MM.1S (cell line): ENCODE data around the gene ZNF618.

Experiments
- DNase-seq: peaks from one replicate; pipeline ENCODE4 v3.0.0-alpha.2; 2015
- H2AFZ ChIP-seq: fragments of 300-600 bp; sonication (generic); 2 replicates; pipeline ENCODE4 v1.6.0; 2016; ENCODE audit warnings: antibody characterized with exemption, low read length
- H3F3A ChIP-seq: fragments of 300-600 bp; sonication (generic); 2 replicates; pipeline ENCODE4 v1.6.1; 2016; ENCODE audit warnings: mild to moderate bottlenecking, antibody characterized with exemption, low read length, moderate library complexity, mixed read lengths; ENCODE audit not compliant: insufficient read depth
- H3K27ac ChIP-seq: fragments of 300-600 bp; sonication (generic); 2 replicates; pipeline ENCODE4 v1.5.1; 2016; ENCODE audit warnings: mild to moderate bottlenecking, low read length
- H3K27me3 ChIP-seq: fragments of 300-600 bp; sonication (generic); replicated peaks from 2 replicates; pipeline ENCODE4 v1.6.0; 2016; ENCODE audit warnings: low read length; ENCODE audit not compliant: insufficient read depth
- H3K36me3 ChIP-seq: fragments of 300-600 bp; sonication (generic); replicated peaks from 2 replicates; pipeline ENCODE4 v1.6.1; 2016; ENCODE audit warnings: mild to moderate bottlenecking, low read length, mixed read lengths; ENCODE audit not compliant: insufficient read depth
- H3K4me1 ChIP-seq: fragments of 300-600 bp; sonication (generic); 2 replicates; pipeline ENCODE4 v1.6.1; 2016; ENCODE audit warnings: low read length, mixed read lengths
- H3K4me2 ChIP-seq: fragments of 300-600 bp; sonication (generic); 2 replicates; pipeline ENCODE4 v1.6.0; 2016; ENCODE audit warnings: low read depth, low read length
- H3K4me3 ChIP-seq: fragments of 300-600 bp; sonication (generic); 2 replicates; pipeline ENCODE4 v1.5.1; 2016; ENCODE audit warnings: low read length, mixed read lengths
- H3K79me2 ChIP-seq: fragments of 300-600 bp; sonication (generic); 2 replicates; pipeline ENCODE4 v1.6.1; 2016; ENCODE audit warnings: mixed run types, low read length, mixed read lengths
- H3K9ac ChIP-seq: fragments of 300-600 bp; sonication (generic); 2 replicates; pipeline ENCODE4 v1.6.1; 2016; ENCODE audit warnings: low read length, mixed read lengths
- H3K9me2 ChIP-seq: fragments of 300-600 bp; sonication (generic); replicated peaks from 2 replicates; pipeline ENCODE4 v1.6.1; 2016; ENCODE audit warnings: mild to moderate bottlenecking, low read length, mixed read lengths; ENCODE audit not compliant: insufficient read depth
- H3K9me3 ChIP-seq: fragments of 300-600 bp; sonication (generic); replicated peaks from 2 replicates; pipeline ENCODE4 v1.6.1; 2016; ENCODE audit warnings: mild to moderate bottlenecking, low read length, mixed read lengths; ENCODE audit not compliant: insufficient read depth
- H4K20me1 ChIP-seq: fragments of 300-600 bp; sonication (generic); 2 replicates; pipeline ENCODE4 v1.6.1; 2016; ENCODE audit warnings: mild to moderate bottlenecking, low read length, moderate library complexity, mixed read lengths; ENCODE audit not compliant: insufficient read depth
- CTCF ChIP-seq: fragments of 300-600 bp; sonication (generic); IDR thresholded peaks from 2 replicates; pipeline ENCODE4 v1.5.1; 2016; ENCODE audit warnings: antibody characterized with exemption, low read length, mixed read lengths
- EZH2 ChIP-seq: fragments of 300-600 bp; sonication (generic); optimal IDR thresholded peaks from 2 replicates; pipeline ENCODE3; 2017; ENCODE audit warnings: low read depth, mild to moderate bottlenecking, antibody characterized with exemption, low read length, mixed read lengths
- EZH2phosphoT487 ChIP-seq: fragments of 300-600 bp; sonication (generic); IDR thresholded peaks from 2 replicates; pipeline ENCODE4 v1.6.1; 2018; ENCODE audit warnings: antibody characterized with exemption, low read length

Gene ZNF618

DNA sequence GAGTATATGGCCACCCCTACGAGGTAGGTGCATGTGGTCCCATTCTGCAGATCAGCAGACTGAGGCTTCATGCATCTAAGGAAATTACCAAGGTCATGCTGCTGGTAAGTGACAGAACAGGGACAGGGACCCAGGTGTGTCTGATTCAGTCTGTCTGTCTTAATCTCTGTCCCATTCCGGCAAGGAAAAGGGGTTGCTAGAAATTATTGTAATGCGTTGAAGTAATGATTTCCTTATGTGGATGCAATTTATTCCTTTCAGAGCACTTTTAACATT, 125.2 kb downstream of the ZNF618 start:
- Histone ChIP-seq H3K27me3 (no peaks in the 10 kb centered on the region), H3K9ac (no peak overlapping the region), H3K36me3 (no peaks in the 10 kb centered on the region), H3K4me2 (no peak overlapping the region), H3F3A (no peaks in the 10 kb centered on the region), H3K4me3 (no peak overlapping the region), H2AFZ (no peak overlapping the region), H3K9me3 (no peaks in the 10 kb centered on the region), H3K4me1 (no peaks in the 10 kb centered on the region), H4K20me1 (no peaks in the 10 kb centered on the region), H3K9me2 (no peaks in the 10 kb centered on the region), H3K79me2 (no peaks in the 10 kb centered on the region), H3K27ac (no peak overlapping the region)
- TF ChIP-seq EZH2 (no peak), EZH2phosphoT487 (no peak), CTCF (no peak)
- no peak for DNase-seq

DNA sequence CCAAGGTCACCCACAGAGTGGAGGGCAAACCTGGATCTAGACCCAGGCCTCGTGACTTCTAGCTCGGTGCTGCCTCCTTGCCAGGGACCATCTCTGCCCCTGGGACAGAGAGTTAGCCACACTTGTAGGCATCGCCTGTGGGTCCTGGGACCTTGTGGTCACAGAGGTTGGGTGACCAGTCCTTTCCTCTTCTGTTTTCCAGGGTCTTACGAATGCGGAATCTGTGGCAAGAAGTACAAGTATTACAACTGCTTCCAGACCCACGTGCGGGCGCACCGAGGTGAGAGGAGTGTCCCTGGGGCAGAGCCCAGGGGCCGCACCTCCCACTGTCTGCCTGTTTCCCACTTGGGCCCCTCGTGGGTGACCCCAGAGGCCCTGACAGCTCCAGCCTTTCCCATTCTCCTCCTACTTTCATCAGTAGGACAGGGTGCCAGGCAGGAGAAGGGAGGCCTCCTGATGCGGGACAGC, 125.7 kb downstream of the ZNF618 start:
- no peak overlapping the region for H3K4me3 ChIP-seq
- H4K20me1 ChIP-seq, result no peaks in the 10 kb centered on the region
- H3K4me2 ChIP-seq, result no peak overlapping the region
- no peaks in the 10 kb centered on the region for H3F3A ChIP-seq
- no peaks in the 10 kb centered on the region for H3K79me2 ChIP-seq
- no peaks in the 10 kb centered on the region for H3K36me3 ChIP-seq
- TF ChIP-seq EZH2 (no peak), EZH2phosphoT487 (no peak), CTCF (no peak)
- H3K4me1 ChIP-seq, result no peaks in the 10 kb centered on the region
- DNase-seq, result no peak
- H2AFZ ChIP-seq, result no peak overlapping the region
- H3K9me2 ChIP-seq, result no peaks in the 10 kb centered on the region
- H3K27ac ChIP-seq, result no peak overlapping the region
- no peaks in the 10 kb centered on the region for H3K9me3 ChIP-seq
- no peak overlapping the region for H3K9ac ChIP-seq
- no peaks in the 10 kb centered on the region for H3K27me3 ChIP-seq

GRCh38 chr9:114002271-114002985, 126.3 kb downstream of the ZNF618 start:
- H3K4me3 ChIP-seq, result no peak overlapping the region
- DNase-seq, result no peak
- no peak overlapping the region for H3K4me2 ChIP-seq
- H3K27ac ChIP-seq, result no peak overlapping the region
- H3K27me3 ChIP-seq, result no peaks in the 10 kb centered on the region
- no peaks in the 10 kb centered on the region for H3K4me1 ChIP-seq
- H3K9me2 ChIP-seq, result no peaks in the 10 kb centered on the region
- no peak overlapping the region for H3K9ac ChIP-seq
- no peak overlapping the region for H2AFZ ChIP-seq
- no peaks in the 10 kb centered on the region for H3K36me3 ChIP-seq
- H3K79me2 ChIP-seq, result no peaks in the 10 kb centered on the region
- no peaks in the 10 kb centered on the region for H4K20me1 ChIP-seq
- H3F3A ChIP-seq, result no peaks in the 10 kb centered on the region
- H3K9me3 ChIP-seq, result no peaks in the 10 kb centered on the region
- TF ChIP-seq EZH2phosphoT487, result no peak
- no peak for TF ChIP-seq EZH2
- TF ChIP-seq CTCF, result no peak
